K562 (cell line): ENCODE results near the gene CCDC73.

Experiments used
- C11orf30 ChIP-seq: fragments of 450-650 bp; IDR thresholded peaks from 2 replicates; pipeline ENCODE4 v1.6.1; 2016; ENCODE audit warnings: low read depth, mild to moderate bottlenecking
- CHD2 ChIP-seq: IDR thresholded peaks from 2 replicates; pipeline ENCODE4 v1.6.1; 2011; ENCODE audit warnings: low read depth, low read length
- CUX1 ChIP-seq: fragments of 200-800 bp; sonication (Bioruptor generic); IDR thresholded peaks from 2 replicates; pipeline ENCODE4 v1.6.1; 2016; ENCODE audit warnings: missing genetic modification characterization, missing compliant biosample characterization
- POLR3A ChIP-seq: IDR thresholded peaks from 2 replicates; pipeline ENCODE4 v1.6.1; 2011; ENCODE audit warnings: borderline replicate concordance, mild to moderate bottlenecking, moderate library complexity; ENCODE audit not compliant: insufficient read length, insufficient read depth; ENCODE audit errors: extremely low read depth
- SIX5 ChIP-seq, 2 experiments: IDR thresholded peaks; 2 replicates each; pipeline ENCODE4 v1.6.1; 2011; ENCODE audit warnings: low read length in 2 of 2, borderline replicate concordance in 1 of 2, low read depth in 1 of 2, mild to moderate bottlenecking in 1 of 2, moderate library complexity in 1 of 2; ENCODE audit not compliant: insufficient read depth in 1 of 2
- TF ChIP-seq, protein P1 (sequence below): fragments of 450-650 bp; IDR thresholded peaks from 2 replicates; pipeline ENCODE4 v1.6.1; 2017; ENCODE audit warnings: mild to moderate bottlenecking, moderate library complexity

- TF ChIP-seq POLR3A = no peak
- no peak for TF ChIP-seq SIX5 (IDR thresholded peaks at IDR 0.05; ENCODE audit: borderline replicate concordance in 1 of 2, insufficient read depth in 1 of 2, low read depth in 1 of 2, low read length in 2 of 2)
- TF ChIP-seq, protein P1, sequence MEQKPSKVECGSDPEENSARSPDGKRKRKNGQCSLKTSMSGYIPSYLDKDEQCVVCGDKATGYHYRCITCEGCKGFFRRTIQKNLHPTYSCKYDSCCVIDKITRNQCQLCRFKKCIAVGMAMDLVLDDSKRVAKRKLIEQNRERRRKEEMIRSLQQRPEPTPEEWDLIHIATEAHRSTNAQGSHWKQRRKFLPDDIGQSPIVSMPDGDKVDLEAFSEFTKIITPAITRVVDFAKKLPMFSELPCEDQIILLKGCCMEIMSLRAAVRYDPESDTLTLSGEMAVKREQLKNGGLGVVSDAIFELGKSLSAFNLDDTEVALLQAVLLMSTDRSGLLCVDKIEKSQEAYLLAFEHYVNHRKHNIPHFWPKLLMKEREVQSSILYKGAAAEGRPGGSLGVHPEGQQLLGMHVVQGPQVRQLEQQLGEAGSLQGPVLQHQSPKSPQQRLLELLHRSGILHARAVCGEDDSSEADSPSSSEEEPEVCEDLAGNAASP = no peak
- TF ChIP-seq CHD2 = no peak
- no peak for TF ChIP-seq C11orf30
- TF ChIP-seq CUX1 = no peak
Observed at GRCh38 chr11:32779136-32779535, 15.3 kb downstream of the CCDC73 start.
